Stomach (tissue), 9 donors: ENCODE results near the gene PRRG2. TPM values are rescaled to one million over a fixed set of nuclear protein-coding genes. Genes with fewer than 3 reads are reported as not detected.
"Not testable (repeated sequence)": the region's sequence is repeated elsewhere in the genome, so short reads cannot be mapped to it uniquely, and the experiment has no call there.

Source experiments
- DNase-seq, 2 donors: peaks; one replicate each; pipeline versions ENCODE4 v3.0.0 to v3.0.0-alpha.2; 2013 to 2019
- H3K27ac ChIP-seq, 5 donors: fragments of 200-600 bp in 4 of 5; sonication (generic) in 4 of 5; one replicate each; pipeline ENCODE4 v1.5.1; 2013 to 2019; ENCODE audit warnings: mild to moderate bottlenecking in 1 of 5, moderate library complexity in 1 of 5
- H3K27me3 ChIP-seq, 3 donors: fragments of 200-600 bp; sonication (generic); one replicate each; pipeline ENCODE4 v1.5.1; 2017 to 2019; ENCODE audit warnings: mixed run types in 1 of 3
- H3K36me3 ChIP-seq, 4 donors: fragments of 200-600 bp; sonication (generic); 1 replicate in 3 of 4; 2 replicates in 1 of 4; pipeline ENCODE4 v1.5.1; 2016 to 2019
- H3K4me1 ChIP-seq, 4 donors: fragments of 200-600 bp; sonication (generic); one replicate each; pipeline ENCODE4 v1.5.1; 2016 to 2019
- H3K4me3 ChIP-seq, 4 donors: fragments of 200-600 bp; sonication (generic) in 3 of 4; one replicate each; pipeline ENCODE4 v1.5.1; 2016 to 2019; ENCODE audit warnings: mild to moderate bottlenecking in 1 of 4
- H3K9me3 ChIP-seq, 4 donors: fragments of 200-600 bp; sonication (generic); one replicate each; pipeline ENCODE4 v1.5.1; 2016 to 2019
- CTCF ChIP-seq, 7 experiments: fragments of 450-650 bp in 4 of 7; fragments of 200-600 bp in 3 of 7; sonication (generic) in 3 of 7; IDR thresholded peaks; one replicate each; pipeline ENCODE4 v1.5.1; 2016 to 2019; ENCODE audit warnings: antibody characterized with exemption in 7 of 7, control low read depth in 2 of 7, mild to moderate bottlenecking in 1 of 7
- EP300 ChIP-seq: sonication (generic); formaldehyde crosslinking; IDR thresholded peaks from one replicate; pipeline ENCODE4 v1.6.1; 2017; ENCODE audit warnings: antibody characterized with exemption
- POLR2A ChIP-seq, 4 donors: fragments of 450-650 bp; IDR thresholded peaks; one replicate each; pipeline ENCODE4 v1.6.1; 2016; ENCODE audit warnings: antibody characterized with exemption in 4 of 4, control low read depth in 2 of 4, mild to moderate bottlenecking in 1 of 4, moderate library complexity in 1 of 4
- POLR2AphosphoS5 ChIP-seq, 3 donors: sonication (generic); formaldehyde crosslinking; IDR thresholded peaks; one replicate each; pipeline ENCODE4 v1.6.1; 2016; ENCODE audit warnings: antibody characterized with exemption in 3 of 3
- WGBS, 5 donors: extraction: QIAGEN DNeasy Blood & Tissue Kit in 3 of 5; methylation state at CpG; one replicate each; pipeline versions ENCODE4 v1.1.5 to v1.1.7; 2013 to 2018; 5-methylcytosine and 5-hydroxymethylcytosine counted together
- intact Hi-C: fragments of 100-400 bp; cut with DNase I; formaldehyde crosslinking; loops from one replicate; pipeline ENCODE4 v1.15.1; 2023; ENCODE audit warnings: low total_unique reads
- polyA plus RNA-seq, 3 donors: library from polyadenylated mRNA; stranded (reverse); fragments of 200-250 nt; gene quantifications; one replicate each; pipeline ENCODE4 v1.2.3, GENCODE V29; 2013
- total RNA-seq, 5 donors: library from RNA; depleted of rRNA; stranded (reverse); fragments of >200 nt; gene quantifications; one replicate each; pipeline versions ENCODE4 v1.1.0 to v1.2.3, GENCODE V29; 2014 to 2016
- donor health status: healthy with polysubstance abuse.
- donor health status: Bipolar disorder and iron deficiency.
- donor health status: healthy.

Gene PRRG2
- total and polyA plus RNA-seq, 8 donors: 5.9 to 14.7 (median 9.5) TPM; not detected in 2

DNA sequence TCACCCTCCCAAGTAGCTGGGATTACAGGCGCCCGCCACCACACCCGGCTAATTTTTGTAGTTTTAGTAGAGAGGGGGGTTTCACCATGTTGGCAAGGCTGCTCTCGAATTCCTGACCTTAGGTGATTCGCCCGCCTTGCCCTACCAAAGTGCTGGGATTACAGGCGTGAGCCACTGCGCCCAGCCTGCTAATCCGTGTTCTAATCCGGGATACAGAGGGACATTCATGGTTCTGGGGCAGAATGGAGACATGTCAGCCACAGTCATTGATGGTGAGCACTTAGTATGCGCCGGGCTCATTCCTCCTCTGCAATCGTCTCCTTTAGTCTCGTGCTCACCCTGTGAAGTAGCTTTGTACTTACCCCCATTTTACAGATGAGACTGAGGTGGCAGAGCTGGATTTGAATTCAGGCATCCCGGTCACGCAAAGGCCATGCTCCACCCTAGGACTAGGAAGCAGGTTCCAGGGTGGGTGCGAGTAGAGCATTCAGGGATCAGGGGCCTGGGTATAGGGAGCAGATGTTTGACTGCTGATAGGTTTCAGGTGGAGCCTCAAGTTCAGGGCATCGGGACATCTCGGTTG lies 50.6 kb downstream of the PRRG2 start:
- Histone ChIP-seq H3K27me3 (no peaks in the 10 kb centered on the region), H3K27ac (peak overlapping the region in 1 of 5 donors; percentile 20), H3K4me1 (peaks cover 7 to 33% (median 26%) of the 10 kb centered on the region in 4 donors), H3K36me3 (peaks cover 0 to 32% (median 30%) of the 10 kb centered on the region in 4 donors), H3K9me3 (no peaks in the 10 kb centered on the region), H3K4me3 (no peak overlapping the region)
- intact Hi-C loops: no loop called here
- TF ChIP-seq POLR2A (IDR thresholded peaks at IDR 0.05): no peak
- no peak for TF ChIP-seq CTCF (IDR thresholded peaks at IDR 0.05)
- no peak for TF ChIP-seq EP300
- no peak for TF ChIP-seq POLR2AphosphoS5 (IDR thresholded peaks at IDR 0.05)
- 83 to 88% (median 84%) methylated on average over 15 to 19 of the region's 19 CpGs for WGBS, 5 donors
- no peak for DNase-seq

- no peak for TF ChIP-seq POLR2AphosphoS5 (IDR thresholded peaks at IDR 0.05)
- no peak for TF ChIP-seq EP300
- TF ChIP-seq CTCF (IDR thresholded peaks at IDR 0.05): no peak
- TF ChIP-seq POLR2A (IDR thresholded peaks at IDR 0.05): no peak
- intact Hi-C loops: no loop called here
- no peaks in the 10 kb centered on the region for H3K27me3 ChIP-seq
- peaks cover 9 to 41% (median 32%) of the 10 kb centered on the region in 4 donors for H3K4me1 ChIP-seq
- no peak overlapping the region for H3K27ac ChIP-seq
- H3K4me3 ChIP-seq: no peak overlapping the region
- peaks cover 0 to 25% (median 21%) of the 10 kb centered on the region in 4 donors for H3K36me3 ChIP-seq
- H3K9me3 ChIP-seq: no peaks in the 10 kb centered on the region
- WGBS, 5 donors: 86 to 98% (median 93%) methylated on average over 5 of the region's 5 CpGs
- DNase-seq: no peak
Measured at GRCh38 chr19:49632576-49632975, 51.5 kb downstream of the PRRG2 start.

DNA sequence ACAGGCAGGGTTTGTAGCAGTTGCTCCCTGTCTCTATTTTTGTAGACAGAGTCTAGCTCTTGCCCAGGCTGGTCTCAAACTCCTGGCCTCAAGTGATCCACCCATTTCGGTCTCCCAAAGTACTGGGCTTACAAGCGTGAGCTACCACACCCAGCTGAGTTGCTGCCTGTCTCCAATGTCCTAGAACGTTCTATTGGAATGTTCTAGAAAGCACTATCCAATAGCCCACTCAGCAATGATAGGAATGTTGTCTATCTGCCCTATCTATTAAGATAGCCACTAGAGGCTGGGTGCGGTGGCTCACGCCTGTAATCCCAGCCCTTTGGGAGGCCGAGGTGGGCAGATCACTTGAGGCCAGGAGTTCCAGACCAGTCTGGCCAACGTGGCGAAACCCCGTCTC lies 52.2 kb downstream of the PRRG2 start:
- H3K9me3 ChIP-seq: not testable (repeated sequence)

DNA sequence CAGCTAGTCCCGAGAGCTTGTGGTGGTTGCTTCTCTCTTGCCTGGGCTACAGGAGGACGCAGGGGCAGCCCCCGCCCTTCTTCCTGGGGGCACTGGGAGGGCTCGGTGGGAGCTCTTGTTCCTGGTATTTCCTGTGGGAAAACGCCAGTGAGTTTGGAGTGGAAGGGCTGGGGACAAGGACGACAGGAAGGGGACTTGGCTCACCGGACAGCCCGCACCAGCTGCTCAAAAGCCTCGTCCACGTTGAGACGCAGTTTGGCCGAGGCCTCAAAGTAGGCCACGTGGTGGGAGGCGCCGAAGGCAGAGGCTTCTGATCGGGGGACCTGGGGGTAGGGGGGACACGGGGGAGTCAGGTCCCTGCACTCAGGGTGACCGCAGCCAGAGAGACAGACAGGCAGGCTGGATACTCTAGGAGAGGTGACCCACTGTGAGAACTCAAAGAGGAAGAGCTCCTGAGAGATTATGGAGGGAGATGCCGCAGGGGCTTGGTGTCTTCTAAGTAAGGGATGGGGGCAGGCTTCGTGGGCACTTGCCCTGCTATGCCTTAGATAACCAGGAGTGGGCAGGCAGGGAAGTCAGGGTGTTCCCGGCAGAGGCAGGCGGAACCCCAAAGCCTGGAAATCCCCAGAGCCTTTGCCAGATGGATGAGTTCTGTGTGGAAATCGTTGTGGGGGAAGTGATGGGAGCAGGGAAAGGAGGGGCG lies 54.6 kb downstream of the PRRG2 start:
- Histone ChIP-seq H3K4me1 (peaks cover 26 to 54% (median 48%) of the 10 kb centered on the region in 4 donors), H3K4me3 (no peak overlapping the region), H3K27me3 (no peaks in the 10 kb centered on the region), H3K9me3 (no peaks in the 10 kb centered on the region), H3K36me3 (peaks cover 0 to 20% (median 16%) of the 10 kb centered on the region in 4 donors), H3K27ac (peak overlapping the region in 4 of 5 donors; percentile 13 to 69 (median 53))
- DNase-seq: peak in 1 of 2 donors; percentile 60
- WGBS, 5 donors: 45 to 51% (median 48%) methylated on average over 22 to 24 of the region's 24 CpGs
- no peak for TF ChIP-seq POLR2A (IDR thresholded peaks at IDR 0.05)
- no peak for TF ChIP-seq EP300
- TF ChIP-seq CTCF (IDR thresholded peaks at IDR 0.05): no peak
- TF ChIP-seq POLR2AphosphoS5 (IDR thresholded peaks at IDR 0.05): no peak
- intact Hi-C loops: no loop called here

More for the DNA sequence above, 52.2 kb downstream of the PRRG2 start:
- H3K36me3 ChIP-seq: peaks cover 0 to 20% (median 18%) of the 10 kb centered on the region in 4 donors
- H3K27ac ChIP-seq, H3K27me3 ChIP-seq, DNase-seq, intact Hi-C loops, H3K4me3 ChIP-seq: not testable (repeated sequence)
- peaks cover 16 to 48% (median 39%) of the 10 kb centered on the region in 4 donors for H3K4me1 ChIP-seq
- 57 to 77% (median 62%) methylated on average over 9 of the region's 9 CpGs for WGBS, 5 donors
